Left forelimb (tissue), 1 donor: ENCODE results near the gene MYBPH.

ENCODE experiments used
- DNase-seq: peaks from one replicate; pipeline ENCODE4 v3.0.0-alpha.2; 2018; ENCODE audit warnings: low spot score

MYBPH gene

GRCh38 chr1:203148579-203148978 lies 27.0 kb downstream of the MYBPH start:
- DNase-seq: no peak

GRCh38 chr1:203148127-203148526 lies 27.5 kb downstream of the MYBPH start:
- no peak for DNase-seq

GRCh38 chr1:203147376-203147775 lies 28.2 kb downstream of the MYBPH start:
- DNase-seq: no peak

- no peak for DNase-seq
Measured at GRCh38 chr1:203146537-203146936, 29.1 kb downstream of the MYBPH start.

GRCh38 chr1:203146042-203146369 lies 29.6 kb downstream of the MYBPH start:
- DNase-seq: no peak

- DNase-seq: no peak
Measured at GRCh38 chr1:203145321-203146041, 30.1 kb downstream of the MYBPH start.

GRCh38 chr1:203144661-203145060 lies 31.0 kb downstream of the MYBPH start:
- DNase-seq: no peak

- DNase-seq: no peak
Measured at GRCh38 chr1:203143641-203144040, 32.0 kb downstream of the MYBPH start.

GRCh38 chr1:203142684-203143408 lies 32.8 kb downstream of the MYBPH start:
- no peak for DNase-seq

GRCh38 chr1:203142124-203142523 lies 33.5 kb downstream of the MYBPH start:
- no peak for DNase-seq

- DNase-seq: no peak
Measured at GRCh38 chr1:203140743-203141520, 34.7 kb downstream of the MYBPH start.

- DNase-seq: no peak
Measured at GRCh38 chr1:203139976-203140475, 35.6 kb downstream of the MYBPH start.

GRCh38 chr1:203138066-203138465 lies 37.6 kb downstream of the MYBPH start:
- no peak for DNase-seq

- no peak for DNase-seq
Measured at GRCh38 chr1:203137324-203137723, 38.3 kb downstream of the MYBPH start.

GRCh38 chr1:203136409-203137042 lies 39.1 kb downstream of the MYBPH start:
- DNase-seq: no peak

GRCh38 chr1:203135636-203136305 lies 39.9 kb downstream of the MYBPH start:
- no peak for DNase-seq

- DNase-seq: no peak
Measured at GRCh38 chr1:203133970-203134725, 41.5 kb downstream of the MYBPH start.

- DNase-seq: no peak
Measured at GRCh38 chr1:203131548-203132200, 44.0 kb downstream of the MYBPH start.

- DNase-seq: peak; percentile 14
Measured at GRCh38 chr1:203130358-203130985, 45.2 kb downstream of the MYBPH start.
